ENCODE measurements around the gene UBR3.

- TF ChIP-seq, protein P1, sequence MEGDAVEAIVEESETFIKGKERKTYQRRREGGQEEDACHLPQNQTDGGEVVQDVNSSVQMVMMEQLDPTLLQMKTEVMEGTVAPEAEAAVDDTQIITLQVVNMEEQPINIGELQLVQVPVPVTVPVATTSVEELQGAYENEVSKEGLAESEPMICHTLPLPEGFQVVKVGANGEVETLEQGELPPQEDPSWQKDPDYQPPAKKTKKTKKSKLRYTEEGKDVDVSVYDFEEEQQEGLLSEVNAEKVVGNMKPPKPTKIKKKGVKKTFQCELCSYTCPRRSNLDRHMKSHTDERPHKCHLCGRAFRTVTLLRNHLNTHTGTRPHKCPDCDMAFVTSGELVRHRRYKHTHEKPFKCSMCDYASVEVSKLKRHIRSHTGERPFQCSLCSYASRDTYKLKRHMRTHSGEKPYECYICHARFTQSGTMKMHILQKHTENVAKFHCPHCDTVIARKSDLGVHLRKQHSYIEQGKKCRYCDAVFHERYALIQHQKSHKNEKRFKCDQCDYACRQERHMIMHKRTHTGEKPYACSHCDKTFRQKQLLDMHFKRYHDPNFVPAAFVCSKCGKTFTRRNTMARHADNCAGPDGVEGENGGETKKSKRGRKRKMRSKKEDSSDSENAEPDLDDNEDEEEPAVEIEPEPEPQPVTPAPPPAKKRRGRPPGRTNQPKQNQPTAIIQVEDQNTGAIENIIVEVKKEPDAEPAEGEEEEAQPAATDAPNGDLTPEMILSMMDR (conservative IDR thresholded peaks at IDR 0.05; ENCODE audit: low read length), result no peak
- TF ChIP-seq EZH2phosphoT487 (IDR thresholded peaks at IDR 0.05; ENCODE audit: borderline replicate concordance, low read depth, low read length), result no peak
Measured at GRCh38 chr2:170029551-170029950, 202.3 kb downstream of the UBR3 start.

All from OCI-LY7 (cell line).